ENCODE data around the gene FOXO3. TPM values are rescaled to one million over a fixed set of nuclear protein-coding genes. Genes with fewer than 3 reads are reported as not detected.
"Not testable (repeated sequence)": the region's sequence is repeated elsewhere in the genome, so short reads cannot be mapped to it uniquely, and the experiment has no call there.

The FOXO3 gene
- total and polyA plus RNA-seq, 11 donors: 11.6 to 87.9 (median 38.7) TPM

DNA sequence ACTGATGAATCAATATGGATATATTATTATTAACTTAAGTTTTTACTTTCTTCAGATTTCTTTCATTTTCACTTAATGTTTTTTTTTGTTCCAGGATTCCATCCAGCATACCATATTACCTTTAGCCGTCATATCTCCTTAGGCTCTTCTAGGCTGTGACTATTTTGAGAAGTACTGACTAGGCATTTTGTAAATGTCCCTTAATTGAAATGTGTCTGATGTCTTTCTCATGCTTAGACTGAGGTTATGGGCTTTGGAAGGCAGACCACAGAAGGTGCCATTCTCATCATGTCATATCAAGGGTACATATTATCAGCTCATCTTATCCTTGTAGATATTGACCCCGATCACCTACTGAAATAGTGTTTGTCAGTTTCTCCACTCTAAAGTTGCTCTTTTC is 101.3 kb downstream of the FOXO3 start:
- no peak for TF ChIP-seq CTCF (IDR thresholded peaks at IDR 0.05)
- Histone ChIP-seq H3K4me3 (no peak overlapping the region), H3K36me3 (peaks cover 0 to 28% (median 14%) of the 10 kb centered on the region in 9 donors), H3K4me1 (peaks cover 0 to 57% (median 40%) of the 10 kb centered on the region in 12 donors), H3K27ac (peak overlapping the region in 9 of 12 donors; percentile 1 to 61 (median 25)), H3K9me3 (no peaks in the 10 kb centered on the region), H3K27me3 (no peaks in the 10 kb centered on the region)
- DNase-seq (no peak), ATAC-seq (peak in 2 of 4 donors; percentile 56 to 58)
- intact Hi-C loops (cut with DNase I): no loop called here
- 52 to 57% (median 54%) methylated on average over 2 of the region's 2 CpGs for WGBS, 4 donors

DNA sequence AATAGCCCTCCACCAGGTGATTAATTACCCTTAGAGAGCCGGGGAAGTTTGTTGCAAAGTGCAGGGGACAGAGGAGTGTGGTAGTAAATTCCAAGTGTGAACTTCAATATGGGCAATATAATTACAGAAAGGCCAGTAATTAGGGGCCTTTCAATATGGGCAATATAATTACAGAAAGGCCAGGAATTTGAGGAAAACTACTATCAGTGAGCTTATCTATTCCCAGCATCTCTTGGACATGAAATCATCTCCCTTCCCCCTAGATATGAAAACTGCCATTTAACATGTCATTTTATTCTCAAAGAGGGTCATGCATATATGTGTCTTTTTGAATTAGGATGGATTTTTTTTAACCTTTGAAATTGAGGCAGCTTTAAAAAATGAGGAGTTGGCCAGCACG is 102.0 kb downstream of the FOXO3 start:
- Histone ChIP-seq H3K4me1 (peaks cover 0 to 55% (median 43%) of the 10 kb centered on the region in 12 donors), H3K9me3 (no peaks in the 10 kb centered on the region), H3K27me3 (no peaks in the 10 kb centered on the region), H3K4me3 (no peak overlapping the region), H3K27ac (peak overlapping the region in 4 of 12 donors; percentile 10 to 61 (median 32)), H3K36me3 (peaks cover 0 to 28% (median 14%) of the 10 kb centered on the region in 9 donors)
- ATAC-seq (no peak), DNase-seq (no peak)
- TF ChIP-seq CTCF (IDR thresholded peaks at IDR 0.05): no peak
- no peak for TF ChIP-seq POLR2A (IDR thresholded peaks at IDR 0.05)
- WGBS, 4 donors: 85 to 95% (median 90%) methylated on average over 2 of the region's 2 CpGs
- intact Hi-C loops (cut with DNase I): no loop called here

GRCh38 chr6:108663494-108664064 is 102.9 kb downstream of the FOXO3 start:
- H3K27me3 ChIP-seq; ATAC-seq; H3K9me3 ChIP-seq; H3K4me3 ChIP-seq; H3K27ac ChIP-seq; intact Hi-C loops (cut with DNase I); DNase-seq: not testable (repeated sequence)
- peaks cover 0 to 28% (median 19%) of the 10 kb centered on the region in 9 donors for H3K36me3 ChIP-seq
- WGBS, 4 donors: 95 to 97% (median 96%) methylated on average over 17 to 30 of the region's 30 CpGs
- peaks cover 0 to 59% (median 47%) of the 10 kb centered on the region in 12 donors for H3K4me1 ChIP-seq

DNA sequence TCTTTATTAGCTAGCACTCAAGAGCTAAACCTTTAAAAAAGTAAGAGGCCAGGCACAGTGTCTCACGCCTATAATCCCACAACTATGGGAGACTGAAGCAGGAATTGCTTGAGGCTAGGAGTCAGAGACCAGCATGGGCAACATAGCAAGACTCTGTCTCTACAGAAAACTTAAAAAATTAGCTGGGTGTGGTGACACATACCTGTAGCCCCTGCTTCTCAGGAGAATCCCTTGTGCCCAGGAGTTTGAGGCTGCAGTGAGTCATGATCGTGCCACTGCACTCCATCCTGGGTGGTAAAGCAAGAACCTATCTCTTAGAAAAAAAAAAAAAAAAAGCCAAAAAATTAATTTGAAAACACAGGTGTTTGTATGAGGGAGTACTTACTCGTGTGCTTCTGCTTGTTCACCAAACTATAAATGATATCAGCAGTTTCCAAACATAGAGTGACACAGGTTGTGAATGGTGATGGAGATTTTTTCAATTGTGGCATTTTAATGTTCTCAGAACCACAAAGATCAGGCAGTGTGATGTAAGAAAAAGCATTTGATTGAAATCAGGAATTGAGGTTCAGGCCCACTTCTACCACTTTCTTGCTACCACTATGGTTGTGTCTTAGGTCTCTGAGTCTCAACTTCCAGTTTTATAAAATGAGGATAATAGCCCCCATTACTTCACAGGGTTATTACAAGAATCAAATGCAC is 104.9 kb downstream of the FOXO3 start:
- peaks cover 0 to 31% (median 19%) of the 10 kb centered on the region in 9 donors for H3K36me3 ChIP-seq
- TF ChIP-seq POLR2A (IDR thresholded peaks at IDR 0.05) (no peak), CTCF (IDR thresholded peaks at IDR 0.05) (no peak)
- ATAC-seq: no peak
- H3K4me3 ChIP-seq: no peak overlapping the region
- DNase-seq: no peak
- intact Hi-C loops (cut with DNase I): no loop called here
- H3K4me1 ChIP-seq: peaks cover 5 to 61% (median 52%) of the 10 kb centered on the region in 12 donors
- H3K9me3 ChIP-seq: no peaks in the 10 kb centered on the region
- no peaks in the 10 kb centered on the region for H3K27me3 ChIP-seq
- 81 to 88% (median 85%) methylated on average over 3 of the region's 3 CpGs for WGBS, 4 donors
- H3K27ac ChIP-seq: no peak overlapping the region

Data from heart left ventricle (tissue), 16 donors.